ENCODE results near the gene MST1. TPM values are rescaled to one million over a fixed set of nuclear protein-coding genes. Genes with fewer than 3 reads are reported as not detected.
"Not testable (repeated sequence)": the region's sequence is repeated elsewhere in the genome, so short reads cannot be mapped to it uniquely, and the experiment has no call there.

The MST1 gene
- total and polyA plus RNA-seq, 4 experiments from 2014 or later, result 0.94 to 10.2 (median 6.3) TPM; not detected in 1

DNA sequence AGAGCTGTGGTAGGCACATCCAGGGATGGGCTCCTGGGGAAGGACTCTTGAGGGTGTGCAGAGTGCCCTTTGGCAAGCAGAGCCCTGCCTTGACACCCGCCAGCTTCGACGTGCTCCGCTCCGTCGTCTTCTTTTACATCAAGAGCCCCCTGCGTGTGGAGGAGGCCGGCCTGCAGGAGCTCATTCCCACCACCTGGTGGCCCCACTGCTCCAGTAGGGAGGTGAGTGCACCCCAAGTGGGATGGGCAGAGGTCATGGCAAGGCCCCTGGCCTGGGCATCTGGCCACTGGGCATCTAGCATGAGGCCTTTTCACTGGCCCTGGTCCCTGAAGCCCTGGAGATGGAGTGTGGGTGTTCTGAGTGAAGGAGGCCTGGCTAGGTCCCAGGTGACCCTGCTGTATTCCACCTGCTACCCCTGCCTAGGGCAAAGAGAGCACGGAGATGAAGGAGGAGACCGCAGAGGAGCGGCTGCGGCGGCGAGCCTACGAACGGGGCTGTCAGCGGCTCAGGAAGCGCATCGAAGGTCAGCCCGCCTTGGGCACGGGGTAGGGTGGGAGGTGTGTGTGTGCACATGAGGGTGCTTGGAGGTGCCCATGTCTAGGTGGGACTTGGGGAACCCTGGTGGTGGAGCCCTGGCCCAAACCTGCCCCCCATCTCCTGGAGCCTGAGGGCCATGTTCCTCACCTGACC is 12.3 kb upstream of the MST1 start:
- intact Hi-C loops (cut with micrococcal nuclease), result no loop called here
- Mint-ChIP-seq H3K36me3 (peaks cover 0 to 28% of the 10 kb centered on the region in 2 donors), H3K27ac (no peak overlapping the region), H3K4me3 (no peak overlapping the region), H3K4me1 (peaks cover 0 to 9% (median 4%) of the 10 kb centered on the region in 4 donors), H3K9me3 (no peaks in the 10 kb centered on the region), H3K27me3 (no peaks in the 10 kb centered on the region)
- Histone ChIP-seq H3K4me1 (ENCODE audit: insufficient read depth, low read length) (no peaks in the 10 kb centered on the region), H3K27ac (ENCODE audit: low read depth, low read length) (no peak overlapping the region), H3K27me3 (ENCODE audit: insufficient read depth, low read length) (no peaks in the 10 kb centered on the region), H3K36me3 (ENCODE audit: insufficient read depth, low read length) (peaks cover 12% of the 10 kb centered on the region), H3K9me3 (ENCODE audit: control insufficient read depth in 1 of 2, low read length in 2 of 2) (no peaks in the 10 kb centered on the region), H3K4me3 (ENCODE audit: low read length in 2 of 2) (no peak overlapping the region)
- POLR2A ChIA-PET (ENCODE audit: partially characterized antibody), result no interaction called here
- peak in 1 of 5 donors; percentile 17 for DNase-seq
- CTCF ChIA-PET (ENCODE audit: partially characterized antibody), result interaction anchor here (0.8 to 4.3 kb wide), 3 partner anchors 71 to 525 kb away, joined by 3 to 23 read pairs (median 5); no protein-coding TSS in a partner anchor

DNA sequence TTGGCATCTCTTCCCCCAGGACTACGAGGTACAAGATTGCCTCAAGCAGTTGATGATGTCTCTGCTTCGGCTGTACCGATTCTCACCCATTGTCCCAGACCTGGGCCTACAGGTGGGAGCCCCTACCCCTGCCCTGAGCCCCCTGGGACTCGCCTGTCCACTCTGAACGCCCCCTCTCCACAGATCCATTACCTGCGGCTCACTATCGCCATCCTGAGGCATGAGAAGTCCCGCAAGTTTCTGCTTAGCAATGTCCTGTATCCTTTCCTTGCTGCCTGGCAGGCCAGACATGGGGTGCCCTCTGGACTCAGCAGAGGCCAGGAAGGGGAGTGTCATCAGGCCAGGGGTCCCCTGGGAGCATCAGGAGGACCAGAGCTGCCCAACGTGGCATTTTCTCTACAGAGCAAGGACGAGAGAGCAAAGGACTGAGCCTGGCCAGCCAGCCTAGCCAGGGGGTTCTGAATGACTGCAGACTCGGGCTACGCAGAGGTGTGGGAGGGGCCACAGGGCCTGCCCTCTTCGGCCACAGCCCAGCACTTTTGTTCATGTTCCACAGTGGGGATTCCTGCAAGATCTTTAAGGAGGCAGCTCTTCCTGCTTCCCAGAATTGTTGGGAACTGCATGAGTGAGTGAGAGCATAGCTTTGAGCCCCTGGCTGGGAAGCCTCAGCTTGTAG is 11.3 kb upstream of the MST1 start:
- H3K9me3 Mint-ChIP-seq, result no peaks in the 10 kb centered on the region
- intact Hi-C loops (cut with micrococcal nuclease), result no loop called here
- Histone ChIP-seq H3K27ac (ENCODE audit: low read depth, low read length) (no peak overlapping the region), H3K4me1 (ENCODE audit: insufficient read depth, low read length) (no peaks in the 10 kb centered on the region), H3K27me3 (ENCODE audit: insufficient read depth, low read length) (no peaks in the 10 kb centered on the region), H3K4me3 (ENCODE audit: low read length in 2 of 2) (no peak overlapping the region), H3K9me3 (ENCODE audit: control insufficient read depth in 1 of 2, low read length in 2 of 2) (no peaks in the 10 kb centered on the region), H3K36me3 (ENCODE audit: insufficient read depth, low read length) (peaks cover 8% of the 10 kb centered on the region)
- ChIA-PET POLR2A (ENCODE audit: partially characterized antibody) (no interaction called here), CTCF (ENCODE audit: partially characterized antibody) (interaction anchor here (0.8 to 4.3 kb wide), 3 partner anchors 72 to 526 kb away, joined by 3 to 23 read pairs (median 5); no protein-coding TSS in a partner anchor)
- no peak overlapping the region for H3K4me3 Mint-ChIP-seq
- no peaks in the 10 kb centered on the region for H3K27me3 Mint-ChIP-seq
- peak overlapping the region in 1 of 7 donors; percentile 29 for H3K27ac Mint-ChIP-seq
- H3K4me1 Mint-ChIP-seq, result peaks cover 0 to 9% (median 4%) of the 10 kb centered on the region in 4 donors
- peak in 1 of 5 donors; percentile 2 for DNase-seq
- peaks cover 0 to 28% of the 10 kb centered on the region in 2 donors for H3K36me3 Mint-ChIP-seq

DNA sequence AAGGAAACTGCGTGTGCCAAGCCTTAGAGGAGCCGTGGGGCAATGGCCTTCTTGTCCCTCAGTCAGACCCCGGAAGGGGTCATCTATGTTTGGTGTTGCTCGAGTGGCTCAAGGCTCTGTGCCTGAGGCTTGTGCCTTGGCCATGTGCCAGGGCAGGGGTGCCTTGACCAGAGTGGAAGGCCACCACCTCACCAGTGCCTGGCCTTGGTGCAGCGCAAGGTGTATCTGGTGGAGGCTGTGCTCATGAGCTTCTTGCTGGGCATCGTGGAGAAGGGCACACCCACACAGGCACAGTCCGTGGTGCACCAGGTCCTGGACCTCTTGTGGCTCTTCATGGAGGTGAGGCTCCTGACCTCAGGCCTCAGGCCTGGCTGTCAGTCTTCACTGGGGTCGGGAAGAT is 10.7 kb upstream of the MST1 start:
- Mint-ChIP-seq H3K9me3 (no peaks in the 10 kb centered on the region), H3K4me3 (no peak overlapping the region), H3K36me3 (peaks cover 0 to 28% of the 10 kb centered on the region in 2 donors), H3K4me1 (peaks cover 0 to 9% (median 4%) of the 10 kb centered on the region in 4 donors), H3K27ac (no peak overlapping the region), H3K27me3 (no peaks in the 10 kb centered on the region)
- ChIA-PET CTCF (ENCODE audit: partially characterized antibody) (interaction anchor here (0.7 kb wide), 1 partner anchor 139 kb away, joined by 3 read pairs; no protein-coding TSS in a partner anchor), POLR2A (ENCODE audit: partially characterized antibody) (no interaction called here)
- no peaks in the 10 kb centered on the region for H3K9me3 ChIP-seq (ENCODE audit: control insufficient read depth in 1 of 2, low read length in 2 of 2)
- no peak for DNase-seq
- no peaks in the 10 kb centered on the region for H3K4me1 ChIP-seq (ENCODE audit: insufficient read depth, low read length)
- intact Hi-C loops (cut with micrococcal nuclease), result no loop called here
- no peaks in the 10 kb centered on the region for H3K27me3 ChIP-seq (ENCODE audit: insufficient read depth, low read length)
- peaks cover 8% of the 10 kb centered on the region for H3K36me3 ChIP-seq (ENCODE audit: insufficient read depth, low read length)
- H3K27ac ChIP-seq (ENCODE audit: low read depth, low read length), result no peak overlapping the region
- no peak overlapping the region for H3K4me3 ChIP-seq (ENCODE audit: low read length in 2 of 2)

GRCh38 chr3:49699281-49699979 is 10.2 kb upstream of the MST1 start:
- ChIA-PET POLR2A (ENCODE audit: partially characterized antibody) (no interaction called here), CTCF (ENCODE audit: partially characterized antibody) (interaction anchor here (0.7 kb wide), 1 partner anchor 140 kb away, joined by 3 read pairs; no protein-coding TSS in a partner anchor)
- Histone ChIP-seq H3K27me3 (ENCODE audit: insufficient read depth, low read length) (no peaks in the 10 kb centered on the region), H3K4me3 (ENCODE audit: low read length in 2 of 2) (no peak overlapping the region), H3K4me1 (ENCODE audit: insufficient read depth, low read length) (no peaks in the 10 kb centered on the region), H3K27ac (ENCODE audit: low read depth, low read length) (no peak overlapping the region), H3K36me3 (ENCODE audit: insufficient read depth, low read length) (peaks cover 8% of the 10 kb centered on the region), H3K9me3 (ENCODE audit: control insufficient read depth in 1 of 2, low read length in 2 of 2) (no peaks in the 10 kb centered on the region)
- no peaks in the 10 kb centered on the region for H3K27me3 Mint-ChIP-seq
- H3K4me3 Mint-ChIP-seq, result no peak overlapping the region
- peaks cover 0 to 12% (median 4%) of the 10 kb centered on the region in 4 donors for H3K4me1 Mint-ChIP-seq
- no peaks in the 10 kb centered on the region for H3K9me3 Mint-ChIP-seq
- DNase-seq, result peak in 1 of 5 donors; percentile 4
- H3K27ac Mint-ChIP-seq, result no peak overlapping the region
- H3K36me3 Mint-ChIP-seq, result peaks cover 0 to 28% of the 10 kb centered on the region in 2 donors
- intact Hi-C loops (cut with micrococcal nuclease), result no loop called here

DNA sequence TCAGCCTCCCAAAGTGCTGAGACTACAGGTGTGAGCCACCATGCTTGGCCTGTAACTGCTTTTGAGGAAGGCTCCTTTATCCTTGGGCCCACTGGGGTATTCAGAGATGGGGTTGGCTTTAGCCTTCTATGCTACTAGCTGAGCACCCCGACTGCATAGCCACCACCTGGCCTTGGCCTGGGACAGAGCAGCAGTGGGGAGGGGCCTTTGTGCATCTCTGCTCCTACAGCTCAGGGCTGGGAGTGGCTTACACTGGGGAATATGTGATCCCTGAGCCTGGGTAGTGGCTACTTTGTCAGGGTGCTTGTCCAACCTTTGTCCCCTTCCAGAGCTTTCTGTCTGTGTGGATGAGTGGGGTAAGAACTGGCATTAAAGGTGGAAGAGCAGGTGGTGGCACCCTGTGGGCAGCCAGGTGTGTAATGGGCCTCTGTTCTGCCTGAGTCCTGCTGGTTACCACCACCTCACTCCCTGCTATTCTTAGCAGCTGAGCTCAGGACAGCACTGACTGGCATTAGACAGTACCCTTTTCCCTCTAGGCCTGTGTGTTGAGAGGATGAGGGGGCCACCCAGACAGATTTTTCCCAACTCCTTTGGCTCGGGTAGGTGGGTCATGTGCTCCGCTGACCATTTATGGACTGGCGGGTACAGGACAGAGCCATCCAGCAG is 6.2 kb upstream of the MST1 start:
- POLR2A ChIA-PET (ENCODE audit: partially characterized antibody); H3K4me3 ChIP-seq (ENCODE audit: low read length in 2 of 2); DNase-seq; CTCF ChIA-PET (ENCODE audit: partially characterized antibody); H3K36me3 ChIP-seq (ENCODE audit: insufficient read depth, low read length); H3K9me3 Mint-ChIP-seq; H3K27me3 Mint-ChIP-seq; H3K27me3 ChIP-seq (ENCODE audit: insufficient read depth, low read length); H3K9me3 ChIP-seq (ENCODE audit: control insufficient read depth in 1 of 2, low read length in 2 of 2); intact Hi-C loops (cut with micrococcal nuclease); H3K4me3 Mint-ChIP-seq; H3K27ac ChIP-seq (ENCODE audit: low read depth, low read length): not testable (repeated sequence)
- peak overlapping the region in 1 of 7 donors; percentile 37 for H3K27ac Mint-ChIP-seq
- peaks cover 0 to 12% of the 10 kb centered on the region in 2 donors for H3K36me3 Mint-ChIP-seq
- H3K4me1 Mint-ChIP-seq, result peaks cover 8 to 25% (median 17%) of the 10 kb centered on the region in 4 donors
- H3K4me1 ChIP-seq (ENCODE audit: insufficient read depth, low read length), result peaks cover 12% of the 10 kb centered on the region

DNA sequence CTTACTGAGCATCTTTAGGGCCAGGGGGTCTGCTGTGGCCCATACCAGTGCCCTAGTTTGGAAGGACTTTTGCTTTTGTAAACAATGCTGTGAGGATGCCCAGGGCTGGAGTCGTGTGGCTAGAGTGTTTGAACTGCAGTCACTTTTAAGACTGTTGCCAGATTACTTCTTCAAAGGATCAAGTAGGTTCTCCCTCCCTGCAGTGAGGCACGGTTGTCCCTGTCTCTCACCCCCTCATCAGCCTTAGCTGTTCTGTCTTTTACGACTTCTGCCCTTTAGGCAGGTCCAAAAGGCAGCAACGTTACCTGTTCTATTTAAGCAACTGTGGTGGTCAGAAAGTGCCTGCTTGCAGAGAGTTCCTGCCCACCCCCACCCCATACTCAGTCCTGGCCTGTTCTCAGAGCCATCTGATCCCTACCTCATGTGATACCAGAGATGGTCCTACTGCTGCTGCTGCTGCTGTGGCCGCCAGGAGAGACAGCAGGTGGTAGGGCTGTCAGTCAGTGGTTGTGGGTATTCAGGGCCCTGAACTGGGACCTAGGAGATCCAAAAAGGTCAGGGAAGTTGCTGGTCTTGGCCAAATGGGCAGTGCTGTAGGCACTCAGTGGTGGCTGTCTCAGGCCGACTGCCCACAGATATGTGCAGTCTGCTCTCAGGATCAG is 5.3 kb upstream of the MST1 start:
- H3K36me3 ChIP-seq (ENCODE audit: insufficient read depth, low read length); DNase-seq; intact Hi-C loops (cut with micrococcal nuclease); CTCF ChIA-PET (ENCODE audit: partially characterized antibody); H3K27me3 Mint-ChIP-seq; H3K4me3 ChIP-seq (ENCODE audit: low read length in 2 of 2); H3K27me3 ChIP-seq (ENCODE audit: insufficient read depth, low read length); H3K9me3 Mint-ChIP-seq; H3K4me3 Mint-ChIP-seq; POLR2A ChIA-PET (ENCODE audit: partially characterized antibody); H3K9me3 ChIP-seq (ENCODE audit: control insufficient read depth in 1 of 2, low read length in 2 of 2); H3K36me3 Mint-ChIP-seq; H3K27ac ChIP-seq (ENCODE audit: low read depth, low read length): not testable (repeated sequence)
- peaks cover 20% of the 10 kb centered on the region for H3K4me1 ChIP-seq (ENCODE audit: insufficient read depth, low read length)
- H3K4me1 Mint-ChIP-seq, result peaks cover 11 to 33% (median 24%) of the 10 kb centered on the region in 4 donors
- peak overlapping the region in 1 of 7 donors; percentile 17 for H3K27ac Mint-ChIP-seq
